Measurements from ENCODE around the gene VTA1.

The VTA1 gene

GRCh38 chr6:142162780-142163179 is 15.7 kb downstream of the VTA1 start:
- Histone ChIP-seq H3K4me1 (peaks cover 0 to 40% (median 7%) of the 10 kb centered on the region in 4 donors), H3K4me3 (no peak overlapping the region), H3K9me3 (no peaks in the 10 kb centered on the region), H3K27me3 (no peaks in the 10 kb centered on the region), H3K27ac (peak overlapping the region in 1 of 2 donors; percentile 38), H3K36me3 (peaks cover 9 to 16% (median 10%) of the 10 kb centered on the region in 3 donors)
- intact Hi-C loops (cut with DNase I; ENCODE audit: low total_unique reads): no loop called here
- DNase-seq: no peak
- TF ChIP-seq CTCF (IDR thresholded peaks at IDR 0.05): no peak

GRCh38 chr6:142165227-142165626 is 18.2 kb downstream of the VTA1 start:
- no peak for TF ChIP-seq CTCF (IDR thresholded peaks at IDR 0.05)
- intact Hi-C loops (cut with DNase I; ENCODE audit: low total_unique reads): no loop called here
- H3K36me3 ChIP-seq: peaks cover 16 to 22% (median 16%) of the 10 kb centered on the region in 3 donors

GRCh38 chr6:142167071-142167470 is 20.0 kb downstream of the VTA1 start:
- DNase-seq: no peak
- TF ChIP-seq CTCF (IDR thresholded peaks at IDR 0.05): no peak
- no peaks in the 10 kb centered on the region for H3K27me3 ChIP-seq
- peaks cover 32 to 37% (median 32%) of the 10 kb centered on the region in 3 donors for H3K36me3 ChIP-seq
- H3K9me3 ChIP-seq: no peaks in the 10 kb centered on the region
- intact Hi-C loops (cut with DNase I; ENCODE audit: low total_unique reads): no loop called here
- H3K4me3 ChIP-seq: no peak overlapping the region
- H3K27ac ChIP-seq: no peak overlapping the region
- H3K4me1 ChIP-seq: peaks cover 0 to 27% (median 7%) of the 10 kb centered on the region in 4 donors

More at GRCh38 chr6:142165227-142165626, 18.2 kb downstream of the VTA1 start:
- Histone ChIP-seq H3K27me3 (no peaks in the 10 kb centered on the region), H3K9me3 (no peaks in the 10 kb centered on the region), H3K4me3 (no peak overlapping the region), H3K4me1 (peaks cover 0 to 39% (median 7%) of the 10 kb centered on the region in 4 donors), H3K27ac (no peak overlapping the region)
- DNase-seq: no peak

- no peak for DNase-seq
- intact Hi-C loops (cut with DNase I; ENCODE audit: low total_unique reads): no loop called here
- H3K9me3 ChIP-seq: no peaks in the 10 kb centered on the region
- no peak overlapping the region for H3K4me3 ChIP-seq
- H3K27ac ChIP-seq: no peak overlapping the region
- H3K36me3 ChIP-seq: peaks cover 36 to 41% (median 36%) of the 10 kb centered on the region in 3 donors
- H3K27me3 ChIP-seq: no peaks in the 10 kb centered on the region
- TF ChIP-seq CTCF (IDR thresholded peaks at IDR 0.05): no peak
- peaks cover 0 to 23% (median 7%) of the 10 kb centered on the region in 4 donors for H3K4me1 ChIP-seq
Measured at GRCh38 chr6:142167486-142167885, 20.4 kb downstream of the VTA1 start.

- Histone ChIP-seq H3K27ac (no peak overlapping the region), H3K4me3 (no peak overlapping the region), H3K27me3 (no peaks in the 10 kb centered on the region), H3K36me3 (peaks cover 43 to 68% (median 44%) of the 10 kb centered on the region in 3 donors), H3K4me1 (no peaks in the 10 kb centered on the region), H3K9me3 (no peaks in the 10 kb centered on the region)
- no peak for TF ChIP-seq CTCF (IDR thresholded peaks at IDR 0.05)
- DNase-seq: no peak
- intact Hi-C loops (cut with DNase I; ENCODE audit: low total_unique reads): no loop called here
Measured at GRCh38 chr6:142171351-142171750, 24.3 kb downstream of the VTA1 start.

GRCh38 chr6:142172758-142173157 is 25.7 kb downstream of the VTA1 start:
- TF ChIP-seq CTCF (IDR thresholded peaks at IDR 0.05): no peak
- Histone ChIP-seq H3K4me1 (no peaks in the 10 kb centered on the region), H3K27me3 (no peaks in the 10 kb centered on the region), H3K9me3 (peaks cover 0 to 5% (median 3%) of the 10 kb centered on the region in 3 donors), H3K36me3 (peaks cover 33 to 72% (median 44%) of the 10 kb centered on the region in 3 donors), H3K27ac (no peak overlapping the region), H3K4me3 (no peak overlapping the region)
- intact Hi-C loops (cut with DNase I; ENCODE audit: low total_unique reads): no loop called here
- DNase-seq: no peak
